ENCODE results near the gene CCNI.
A peak's percentile ranks its signal among the peaks of the same experiment; 100 is the strongest.

Gene CCNI

DNA sequence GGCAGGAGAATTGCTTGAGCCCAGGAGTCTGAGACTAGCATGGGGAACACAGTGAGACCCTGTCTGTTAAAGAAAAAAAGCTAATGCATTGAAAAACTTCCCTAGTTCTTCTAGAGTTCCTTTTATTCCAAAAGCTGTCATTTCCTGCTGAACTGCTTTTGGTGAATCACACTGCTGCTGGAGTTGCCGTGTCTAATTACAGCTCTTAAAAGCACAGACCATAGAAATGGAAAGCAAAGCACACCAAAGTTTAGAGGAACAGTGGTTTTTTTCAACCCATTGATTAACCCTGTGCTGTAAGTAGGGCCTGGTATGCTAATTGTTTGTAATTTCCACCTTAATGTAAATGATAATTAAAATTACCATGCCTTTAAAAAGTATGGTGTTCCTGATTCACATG, 73.9 kb downstream of the CCNI start:
- peak; percentile 20 for DNase-seq

DNA sequence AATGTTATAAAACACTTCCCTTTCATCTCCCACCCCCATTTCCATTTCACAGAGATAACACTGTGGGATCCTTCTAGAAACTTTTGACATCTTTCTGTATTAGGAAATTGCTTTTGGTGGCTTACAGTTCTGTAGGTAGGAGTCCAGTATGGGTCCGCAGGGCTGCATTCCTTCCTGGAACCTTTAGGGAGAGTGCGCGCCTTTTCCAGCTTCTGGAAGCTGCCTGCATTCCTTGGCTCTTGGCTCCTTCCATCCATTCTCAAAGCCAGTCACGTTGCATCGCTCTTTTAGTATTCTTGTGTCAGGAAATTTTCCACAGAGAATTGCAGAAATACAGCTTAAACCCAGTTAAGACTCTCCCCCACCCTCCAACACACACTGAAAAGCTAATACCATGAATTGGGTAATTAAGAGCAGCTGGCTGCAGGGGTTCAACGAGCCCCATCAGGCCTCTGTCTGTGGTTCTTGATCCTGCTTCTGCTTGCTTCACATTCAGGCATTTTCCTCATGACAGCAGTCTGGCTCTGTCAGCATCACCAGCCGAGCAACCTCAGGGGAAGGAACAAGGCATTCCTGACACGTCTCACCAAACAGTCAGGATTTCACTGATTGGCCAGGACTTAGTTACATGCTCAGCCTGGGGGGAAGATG, 77.4 kb downstream of the CCNI start:
- no peak for DNase-seq

DNA sequence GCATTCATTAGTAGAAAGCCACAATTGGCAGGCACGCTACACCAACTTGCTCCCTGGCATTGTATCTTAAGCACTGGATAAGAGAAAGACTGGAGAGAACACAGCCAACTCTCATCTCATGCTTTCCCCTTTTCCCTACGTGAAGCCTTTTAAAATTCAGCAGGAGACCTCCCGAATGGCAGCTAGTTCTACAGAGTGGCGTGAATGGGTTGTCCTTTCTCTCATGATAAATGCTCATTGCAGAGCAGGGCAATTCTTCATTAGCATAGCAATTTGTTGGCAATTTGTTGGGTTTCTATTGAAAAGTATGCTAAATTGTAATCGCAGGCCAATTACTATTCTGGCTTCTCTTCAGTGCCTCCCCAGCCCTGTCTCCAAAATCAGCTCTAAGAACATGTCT, 78.3 kb downstream of the CCNI start:
- DNase-seq = no peak
